A549 (cell line): ENCODE measurements around the gene CTBP1. TPM values are rescaled to one million over a fixed set of nuclear protein-coding genes. Genes with fewer than 3 reads are reported as not detected.
"Not testable (repeated sequence)": the region's sequence is repeated elsewhere in the genome, so short reads cannot be mapped to it uniquely, and the experiment has no call there.

Experiments
- ATAC-seq, 2 experiments: fragments of 200-7000 bp in 1 of 2; fragments of >200 bp in 1 of 2; cut with Nextera tagmentation in 1 of 2; cut with Tn5 transposase in 1 of 2; 3 replicates each; pipeline versions ENCODE4 v1.8.0 to v1.9.1; 2018 to 2020; ENCODE audit warnings: mild to moderate bottlenecking in 1 of 2, moderate library complexity in 1 of 2
- CTCF ChIA-PET: fragments of 300-600 bp; sonication (Branson Sonifier 250); formaldehyde crosslinking; extraction: SDS; loops from one replicate; lab custom pipeline; 2021; ENCODE audit warnings: antibody characterized with exemption, inconsistent platforms; lab: Yijun Ruan, JAX
- POLR2A ChIA-PET: fragments of 350-600 bp; formaldehyde crosslinking; extraction: SDS; loops from one replicate; lab custom pipeline; 2021; ENCODE audit warnings: antibody characterized with exemption, inconsistent platforms; lab: Yijun Ruan, JAX
- DNase-seq, 2 experiments: peaks; one replicate each; pipeline versions ENCODE4 v3.0.0 to v3.0.0-alpha.2; 2011 to 2016; ENCODE audit warnings: low read depth in 1 of 2, low spot score in 1 of 2
- FAIRE-seq: peaks from 2 replicates; lab custom pipeline; 2011; peaks lifted over from hg19 to GRCh38; lab: Jason Lieb, UNC
- H3K27ac ChIP-seq, 2 experiments: fragments of >200 bp; sonication (Bioruptor Twin); formaldehyde crosslinking; 3 replicates each; pipeline ENCODE4 v1.5.1; 2016 to 2017
- H3K4me1 ChIP-seq: fragments of >200 bp; sonication (Bioruptor Twin); formaldehyde crosslinking; 3 replicates; pipeline ENCODE4 v1.6.1; 2016
- H3K4me2 ChIP-seq: fragments of >200 bp; sonication (Bioruptor Twin); formaldehyde crosslinking; 3 replicates; pipeline ENCODE4 v1.6.1; 2016
- H3K4me3 ChIP-seq: fragments of >200 bp; sonication (Bioruptor Twin); formaldehyde crosslinking; 3 replicates; pipeline ENCODE4 v1.5.1; 2016
- H3K9me3 ChIP-seq: fragments of >200 bp; sonication (Bioruptor Twin); formaldehyde crosslinking; 3 replicates; pipeline ENCODE4 v1.6.1; 2016
- ATOH8 ChIP-seq: fragments of 250-450 bp; sonication (Bioruptor Pico); IDR thresholded peaks from 2 replicates; pipeline ENCODE4 v1.5.0; 2020; ENCODE audit warnings: low read depth, mild to moderate bottlenecking, moderate library complexity
- CBX8 ChIP-seq: fragments of 200-600 bp; sonication (generic); IDR thresholded peaks from 2 replicates; pipeline ENCODE4 v1.6.1; 2016
- CEBPB ChIP-seq, 2 experiments: fragments of >200 bp in 1 of 2; sonication (Bioruptor Twin) in 1 of 2; formaldehyde crosslinking in 1 of 2; IDR thresholded peaks; 2 replicates each; pipeline ENCODE4 v1.6.1; 2012 to 2016
- CHD2 ChIP-seq: fragments of 150-350 bp; IDR thresholded peaks from 2 replicates; pipeline ENCODE4 v1.6.1; 2014; ENCODE audit warnings: low read length; ENCODE audit not compliant: partially characterized antibody
- EHMT2 ChIP-seq: fragments of 200-600 bp; sonication (generic); IDR thresholded peaks from 2 replicates; pipeline ENCODE4 v1.6.1; 2016; ENCODE audit warnings: antibody characterized with exemption, low read depth, mild to moderate bottlenecking, moderate library complexity
- FOSB ChIP-seq: fragments of 250-450 bp; sonication (Bioruptor Pico); IDR thresholded peaks from 2 replicates; pipeline ENCODE4 v1.5.0; 2020; ENCODE audit warnings: mild to moderate bottlenecking, moderate library complexity
- GATA3 ChIP-seq: IDR thresholded peaks from 2 replicates; pipeline ENCODE4 v1.6.1; 2012; ENCODE audit warnings: borderline replicate concordance
- HES2 ChIP-seq: fragments of >200 bp; sonication (Bioruptor Twin); formaldehyde crosslinking; IDR thresholded peaks from 2 replicates; pipeline ENCODE4 v1.6.1; 2016
- HOXA7 ChIP-seq: fragments of 250-450 bp; sonication (Bioruptor Pico); IDR thresholded peaks from 2 replicates; pipeline ENCODE4 v1.5.0; 2020; ENCODE audit warnings: mild to moderate bottlenecking, moderate library complexity
- JUN ChIP-seq, 2 experiments: fragments of >200 bp; sonication (Bioruptor Twin); formaldehyde crosslinking; IDR thresholded peaks; 2 replicates in 1 of 2; 3 replicates in 1 of 2; pipeline ENCODE4 v1.6.1; 2016 to 2017
- MAZ ChIP-seq: fragments of 150-350 bp; IDR thresholded peaks from 2 replicates; pipeline ENCODE4 v1.6.1; 2014; ENCODE audit warnings: antibody characterized with exemption, low read depth, low read length, borderline replicate concordance
- PHF8 ChIP-seq: fragments of 200-600 bp; sonication (generic); IDR thresholded peaks from 2 replicates; pipeline ENCODE4 v1.6.1; 2016; ENCODE audit warnings: low read depth, mild to moderate bottlenecking, antibody characterized with exemption, moderate library complexity, borderline replicate concordance
- RAD21 ChIP-seq, 2 experiments: fragments of >200 bp in 1 of 2; sonication (Bioruptor Twin) in 1 of 2; formaldehyde crosslinking in 1 of 2; IDR thresholded peaks in 1 of 2; conservative IDR thresholded peaks in 1 of 2; 2 replicates in 1 of 2; 3 replicates in 1 of 2; pipeline ENCODE4 v1.6.1; 2012 to 2018; ENCODE audit warnings: inconsistent platforms in 1 of 2
- RARB ChIP-seq: fragments of 250-450 bp; sonication (Bioruptor Pico); IDR thresholded peaks from 2 replicates; pipeline ENCODE4 v1.8.0; 2021; ENCODE audit warnings: mild to moderate bottlenecking, moderate library complexity
- REST ChIP-seq: fragments of 200-600 bp; sonication (generic); IDR thresholded peaks from 2 replicates; pipeline ENCODE4 v1.6.1; 2016; ENCODE audit warnings: antibody characterized with exemption, mild to moderate bottlenecking, moderate library complexity
- RFX5 ChIP-seq: fragments of 450-650 bp; IDR thresholded peaks from 2 replicates; pipeline ENCODE4 v1.7.1; 2014; ENCODE audit warnings: antibody characterized with exemption, mild to moderate bottlenecking, moderate library complexity
- ZNF302 ChIP-seq: fragments of 250-450 bp; sonication (Bioruptor Pico); IDR thresholded peaks from 2 replicates; pipeline ENCODE4 v1.9.0; 2021; ENCODE audit warnings: inconsistent platforms, mild to moderate bottlenecking, moderate library complexity
- ZSCAN20 ChIP-seq: fragments of 250-450 bp; sonication (Bioruptor Pico); IDR thresholded peaks from 2 replicates; pipeline ENCODE4 v1.8.0; 2022; ENCODE audit warnings: mild to moderate bottlenecking, moderate library complexity
- WGBS: methylation state at CpG from one replicate; pipeline ENCODE4 v1.1.6; 2017; ENCODE audit errors: missing lambda C conversion rate; 5-methylcytosine and 5-hydroxymethylcytosine counted together
- polyA plus RNA-seq, 4 experiments: library from polyadenylated mRNA; depleted of rRNA in 3 of 4; stranded (reverse); fragments of >200 nt; fragmentation: RNase III in 1 of 4; extraction: RNeasy Plus Mini Kit Qiagen cat#74134 plus additional on column Dnase treatment in 1 of 4; gene quantifications; 2 replicates in 3 of 4; 3 replicates in 1 of 4; pipeline ENCODE4 v1.2.3, GENCODE V29; 2011 to 2017

The CTBP1 gene
- polyA plus RNA-seq, 2 of the 4 experiments (the other 2 are of a cell fraction), result 43.1 to 93.1 TPM

- TF ChIP-seq REST (no peak), PHF8 (no peak), EHMT2 (no peak)
- TF ChIP-seq, all 56 proteins: peak for 0
These were observed 45.5 kb upstream of the CTBP1 start (continued) for GRCh38 chr4:1294424-1294823.

GRCh38 chr4:1293991-1294390 lies 45.1 kb upstream of the CTBP1 start:
- ATAC-seq, result no peak
- CTCF ChIA-PET, result interaction anchor here (0.7 kb wide), 1 partner anchor 163 kb away, joined by 3 read pairs; no protein-coding TSS in a partner anchor
- Histone ChIP-seq H3K27ac (no peak overlapping the region), H3K4me3 (no peak overlapping the region), H3K4me2 (no peak overlapping the region), H3K9me3 (no peaks in the 10 kb centered on the region), H3K4me1 (peaks cover 10% of the 10 kb centered on the region; the same call in 2 of the 3 replicates)
- WGBS, result 96% methylated on average over 15 of the region's 15 CpGs
- no peak for FAIRE-seq
- TF ChIP-seq GATA3 (no peak), ZNF302 (CRISPR knock-in tag) (no peak)
- DNase-seq, result no peak
- POLR2A ChIA-PET, result no interaction called here

GRCh38 chr4:1293531-1293941 lies 44.6 kb upstream of the CTBP1 start:
- CTCF ChIA-PET, result interaction anchor here (0.7 kb wide), 1 partner anchor 162 kb away, joined by 3 read pairs; no protein-coding TSS in a partner anchor

GRCh38 chr4:1292703-1293011 lies 43.7 kb upstream of the CTBP1 start:
- POLR2A ChIA-PET, FAIRE-seq, H3K27ac ChIP-seq, ATAC-seq, DNase-seq, H3K4me2 ChIP-seq, H3K9me3 ChIP-seq, H3K4me3 ChIP-seq: not testable (repeated sequence)
- CTCF ChIA-PET, result interaction anchor here (0.6 to 1.1 kb wide), 2 partner anchors 24 to 60 kb away, joined by 3 read pairs; no protein-coding TSS in a partner anchor
- 89% methylated on average over 8 of the region's 8 CpGs for WGBS
- H3K4me1 ChIP-seq, result peaks cover 14% of the 10 kb centered on the region; the same call in 2 of the 3 replicates

More at GRCh38 chr4:1293531-1293941, 44.6 kb upstream of the CTBP1 start:
- no peak overlapping the region for H3K4me3 ChIP-seq
- DNase-seq, result no peak
- peaks cover 14% of the 10 kb centered on the region; the same call in 2 of the 3 replicates for H3K4me1 ChIP-seq
- POLR2A ChIA-PET, result no interaction called here
- H3K4me2 ChIP-seq, result no peak overlapping the region
- no peak overlapping the region for H3K27ac ChIP-seq
- WGBS, result 94% methylated on average over 4 of the region's 4 CpGs
- FAIRE-seq, result no peak
- no peaks in the 10 kb centered on the region for H3K9me3 ChIP-seq
- ATAC-seq, result no peak
- TF ChIP-seq CEBPB (IDR thresholded peaks at IDR 0.05) (no peak), ZSCAN20 (CRISPR knock-in tag) (no peak), RFX5 (no peak), CBX8 (no peak), JUN (IDR thresholded peaks at IDR 0.05) (no peak), RARB (CRISPR knock-in tag) (no peak), MAZ (no peak), ATOH8 (no peak), HOXA7 (CRISPR knock-in tag) (no peak), HES2 (no peak), FOSB (no peak), CHD2 (no peak), RAD21 (conservative IDR thresholded peaks at IDR 0.05 in 1 of 2, IDR thresholded peaks at IDR 0.05 in 1 of 2) (no peak)
